ENCODE measurements around the gene MAP3K7. TPM values are rescaled to one million over a fixed set of nuclear protein-coding genes. Genes with fewer than 3 reads are reported as not detected.

Gene MAP3K7
- total RNA-seq, 2 experiments from 2014 or later = 9.0 to 9.3 TPM

DNA sequence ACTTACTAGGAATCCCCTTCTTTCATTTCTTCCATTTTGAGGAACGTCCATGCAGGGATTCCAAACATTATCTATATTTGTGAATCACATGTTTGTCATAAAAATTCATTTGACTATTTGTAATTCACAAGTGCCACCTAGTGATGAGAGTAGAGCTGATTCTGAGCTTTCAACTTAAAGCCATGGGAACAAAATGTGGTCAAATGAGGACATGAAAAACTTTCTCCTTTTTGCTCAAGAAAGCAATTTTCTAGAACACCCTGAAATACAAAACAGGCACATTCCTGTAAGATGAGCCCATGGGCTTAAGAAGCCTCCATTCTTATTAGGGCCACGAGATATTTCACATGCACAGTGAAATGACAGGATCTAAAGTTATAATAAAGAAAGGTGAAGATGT lies 12.3 kb downstream of the MAP3K7 start:
- Mint-ChIP-seq H3K9me3 (no peaks in the 10 kb centered on the region), H3K36me3 (ENCODE audit: low read depth) (peaks cover 24% of the 10 kb centered on the region), H3K27me3 (no peaks in the 10 kb centered on the region), H3K4me1 (ENCODE audit: low read depth) (peaks cover 29% of the 10 kb centered on the region), H3K4me3 (no peak overlapping the region), H3K27ac (no peak overlapping the region)
- Histone ChIP-seq H3K36me3 (ENCODE audit: insufficient read depth, low read length) (peaks cover 12% of the 10 kb centered on the region), H3K9me3 (ENCODE audit: control insufficient read depth in 1 of 2, insufficient read depth in 1 of 2, low read length in 2 of 2) (no peaks in the 10 kb centered on the region), H3K4me1 (ENCODE audit: insufficient read depth, low read length) (no peaks in the 10 kb centered on the region), H3K27me3 (ENCODE audit: control insufficient read depth in 1 of 2, insufficient read depth in 2 of 2, low read length in 2 of 2) (no peaks in the 10 kb centered on the region), H3K4me3 (ENCODE audit: low read length) (no peak overlapping the region), H3K27ac (ENCODE audit: low read depth in 1 of 2, low read length in 2 of 2) (no peak overlapping the region)
- intact Hi-C loops (cut with DNase I, micrococcal nuclease) = no loop called here
- ATAC-seq (ENCODE audit: poor library complexity) (no peak), DNase-seq (peak in 1 of 14 experiments; percentile 13)
- ChIA-PET POLR2A (no interaction called here), CTCF (no interaction called here)
- TF ChIP-seq, protein P1, sequence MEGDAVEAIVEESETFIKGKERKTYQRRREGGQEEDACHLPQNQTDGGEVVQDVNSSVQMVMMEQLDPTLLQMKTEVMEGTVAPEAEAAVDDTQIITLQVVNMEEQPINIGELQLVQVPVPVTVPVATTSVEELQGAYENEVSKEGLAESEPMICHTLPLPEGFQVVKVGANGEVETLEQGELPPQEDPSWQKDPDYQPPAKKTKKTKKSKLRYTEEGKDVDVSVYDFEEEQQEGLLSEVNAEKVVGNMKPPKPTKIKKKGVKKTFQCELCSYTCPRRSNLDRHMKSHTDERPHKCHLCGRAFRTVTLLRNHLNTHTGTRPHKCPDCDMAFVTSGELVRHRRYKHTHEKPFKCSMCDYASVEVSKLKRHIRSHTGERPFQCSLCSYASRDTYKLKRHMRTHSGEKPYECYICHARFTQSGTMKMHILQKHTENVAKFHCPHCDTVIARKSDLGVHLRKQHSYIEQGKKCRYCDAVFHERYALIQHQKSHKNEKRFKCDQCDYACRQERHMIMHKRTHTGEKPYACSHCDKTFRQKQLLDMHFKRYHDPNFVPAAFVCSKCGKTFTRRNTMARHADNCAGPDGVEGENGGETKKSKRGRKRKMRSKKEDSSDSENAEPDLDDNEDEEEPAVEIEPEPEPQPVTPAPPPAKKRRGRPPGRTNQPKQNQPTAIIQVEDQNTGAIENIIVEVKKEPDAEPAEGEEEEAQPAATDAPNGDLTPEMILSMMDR (IDR thresholded peaks at IDR 0.05) = no peak

DNA sequence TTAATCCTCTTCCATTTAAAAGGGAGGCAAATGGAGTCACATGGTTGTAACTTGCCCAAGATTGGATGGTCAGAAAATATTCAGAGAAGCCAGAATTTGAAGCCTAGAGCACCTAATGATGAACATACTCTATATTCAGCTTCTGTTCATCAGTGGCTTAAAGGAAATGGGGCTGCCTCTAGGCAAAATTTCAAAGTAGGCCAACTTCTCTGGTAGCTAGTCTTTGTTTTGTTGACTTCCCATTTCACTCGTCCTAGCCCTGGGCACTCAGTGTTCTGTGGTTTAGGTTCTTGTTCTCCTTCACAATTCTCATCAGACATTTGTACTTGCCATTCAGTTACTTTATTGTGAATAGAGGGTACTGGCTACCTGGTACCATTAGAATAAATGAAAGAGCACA lies 13.2 kb downstream of the MAP3K7 start:
- H3K27me3 ChIP-seq (ENCODE audit: control insufficient read depth in 1 of 2, insufficient read depth in 2 of 2, low read length in 2 of 2) = no peaks in the 10 kb centered on the region
- no peak overlapping the region for H3K4me3 Mint-ChIP-seq
- H3K4me1 ChIP-seq (ENCODE audit: insufficient read depth, low read length) = no peaks in the 10 kb centered on the region
- peaks cover 24% of the 10 kb centered on the region for H3K4me1 Mint-ChIP-seq (ENCODE audit: low read depth)
- H3K36me3 Mint-ChIP-seq (ENCODE audit: low read depth) = peaks cover 30% of the 10 kb centered on the region
- no peaks in the 10 kb centered on the region for H3K9me3 ChIP-seq (ENCODE audit: control insufficient read depth in 1 of 2, insufficient read depth in 1 of 2, low read length in 2 of 2)
- H3K36me3 ChIP-seq (ENCODE audit: insufficient read depth, low read length) = peaks cover 17% of the 10 kb centered on the region
- TF ChIP-seq, protein P1 (IDR thresholded peaks at IDR 0.05) = no peak
- ATAC-seq (ENCODE audit: poor library complexity) = no peak
- no peak for DNase-seq
- ChIA-PET POLR2A (no interaction called here), CTCF (no interaction called here)
- no peak overlapping the region for H3K27ac ChIP-seq (ENCODE audit: low read depth in 1 of 2, low read length in 2 of 2)
- no peak overlapping the region for H3K27ac Mint-ChIP-seq
- no peaks in the 10 kb centered on the region for H3K27me3 Mint-ChIP-seq
- H3K9me3 Mint-ChIP-seq = no peaks in the 10 kb centered on the region
- intact Hi-C loops (cut with DNase I, micrococcal nuclease) = no loop called here
- H3K4me3 ChIP-seq (ENCODE audit: low read length) = no peak overlapping the region

DNA sequence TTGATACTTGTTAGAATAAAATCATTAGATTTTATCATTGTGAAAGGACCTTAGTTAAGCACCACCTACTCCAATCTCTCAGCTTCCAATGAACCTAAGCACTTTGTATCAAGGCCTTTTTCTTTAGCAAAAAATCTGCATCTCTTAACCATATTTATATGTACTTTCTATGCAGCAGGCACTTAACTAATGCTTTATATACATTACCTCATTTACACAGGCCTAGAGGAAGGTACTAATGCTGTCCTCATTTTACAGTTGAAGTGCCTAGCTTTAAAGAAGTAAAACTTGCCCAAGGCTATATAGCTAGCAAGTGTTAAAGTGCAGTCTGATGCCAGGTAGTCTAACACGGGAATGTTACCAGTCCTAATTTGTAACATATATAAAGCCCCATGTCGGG lies 14.0 kb downstream of the MAP3K7 start:
- H3K9me3 Mint-ChIP-seq = no peaks in the 10 kb centered on the region
- Histone ChIP-seq H3K9me3 (ENCODE audit: control insufficient read depth in 1 of 2, insufficient read depth in 1 of 2, low read length in 2 of 2) (no peaks in the 10 kb centered on the region), H3K27me3 (ENCODE audit: control insufficient read depth in 1 of 2, insufficient read depth in 2 of 2, low read length in 2 of 2) (no peaks in the 10 kb centered on the region), H3K4me3 (ENCODE audit: low read length) (no peak overlapping the region), H3K36me3 (ENCODE audit: insufficient read depth, low read length) (peaks cover 22% of the 10 kb centered on the region), H3K27ac (ENCODE audit: low read depth in 1 of 2, low read length in 2 of 2) (no peak overlapping the region), H3K4me1 (ENCODE audit: insufficient read depth, low read length) (no peaks in the 10 kb centered on the region)
- H3K36me3 Mint-ChIP-seq (ENCODE audit: low read depth) = peaks cover 37% of the 10 kb centered on the region
- TF ChIP-seq, protein P1 (IDR thresholded peaks at IDR 0.05) = no peak
- H3K27me3 Mint-ChIP-seq = no peaks in the 10 kb centered on the region
- intact Hi-C loops (cut with DNase I, micrococcal nuclease) = no loop called here
- H3K27ac Mint-ChIP-seq = no peak overlapping the region
- POLR2A ChIA-PET = no interaction called here
- CTCF ChIA-PET = no interaction called here
- H3K4me3 Mint-ChIP-seq = no peak overlapping the region
- peaks cover 24% of the 10 kb centered on the region for H3K4me1 Mint-ChIP-seq (ENCODE audit: low read depth)
- DNase-seq (no peak), ATAC-seq (ENCODE audit: poor library complexity) (no peak)

Data from CD4-positive, alpha-beta T cell (primary cell).